DMS79 treated with DMSO at 0.1 percent for 48 hours (cell line): ENCODE results near the gene MAST4.

Experiments
- DNase-seq: peaks from one replicate; lab custom pipeline; 2025; lab: John Stamatoyannopoulos, UW

The MAST4 gene

DNA sequence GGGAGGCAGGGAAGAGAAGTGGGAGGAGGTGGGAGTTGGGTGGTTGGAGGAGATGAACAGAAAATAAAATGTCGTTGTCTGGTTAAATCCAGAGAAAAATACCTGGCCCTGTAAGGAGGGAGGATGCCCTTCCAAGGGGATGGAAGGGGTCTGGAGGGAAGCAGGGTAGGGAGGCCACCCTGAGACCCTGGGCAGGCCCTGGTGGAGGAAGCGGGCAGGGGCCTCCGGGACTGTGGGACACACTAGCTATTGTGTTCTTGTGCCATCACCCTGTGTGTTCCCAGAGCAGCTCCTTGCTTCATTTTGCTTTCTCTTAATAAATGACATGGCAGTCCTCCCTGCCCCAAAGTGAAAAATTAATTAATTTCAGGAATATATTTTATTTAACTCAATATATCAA, 612.2 kb downstream of the MAST4 start:
- no peak for DNase-seq

DNA sequence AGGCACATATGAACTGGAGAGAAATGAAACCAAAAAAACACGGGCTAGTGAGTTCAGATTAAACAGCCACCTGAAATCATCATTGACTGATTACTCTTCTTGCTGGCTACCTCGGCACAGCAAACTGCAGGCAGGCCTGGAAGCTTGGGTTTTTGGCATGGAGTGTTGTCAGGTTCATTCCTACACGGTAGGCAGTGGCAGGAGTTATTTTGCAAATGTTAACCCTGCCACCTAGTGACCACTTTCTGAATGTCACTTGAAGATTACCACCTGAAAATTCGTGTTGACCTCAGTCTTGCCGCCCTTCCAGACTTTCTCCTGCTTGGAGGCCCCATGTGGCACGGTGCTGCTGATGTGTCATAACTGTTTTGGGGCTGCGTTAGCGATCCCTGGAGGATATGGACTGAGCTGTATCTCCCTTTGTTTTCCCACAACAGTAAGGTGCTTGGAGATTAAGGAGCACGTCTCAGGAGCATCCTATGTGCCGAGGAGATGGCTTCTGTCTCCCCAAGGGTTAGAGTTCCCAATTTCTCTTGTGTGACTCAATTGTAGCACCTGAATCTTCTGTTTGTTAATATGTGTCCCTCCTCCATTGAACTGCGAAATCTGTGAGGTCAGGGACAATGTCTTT, 613.1 kb downstream of the MAST4 start:
- DNase-seq, result peak; percentile 67

DNA sequence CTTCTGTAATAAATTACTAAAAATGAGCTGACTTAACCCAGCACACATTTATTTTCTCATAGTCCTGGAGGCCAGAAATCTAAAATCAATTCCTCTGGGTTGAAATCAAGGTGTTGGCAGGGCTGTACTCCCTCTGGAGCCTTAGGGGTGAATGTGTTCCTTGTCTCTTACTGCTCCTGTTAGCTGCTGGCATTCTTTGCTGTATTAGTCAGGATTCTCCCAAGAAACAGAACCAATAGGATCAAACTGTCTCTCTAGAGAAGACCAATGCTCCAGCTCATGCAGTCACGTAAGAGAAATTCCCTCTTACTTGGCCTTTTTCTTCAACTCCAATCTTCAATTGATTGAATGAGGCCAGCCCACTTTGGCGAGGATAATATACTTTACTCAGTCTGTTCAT, 615.7 kb downstream of the MAST4 start:
- DNase-seq, result no peak

- no peak for DNase-seq
Observed at GRCh38 chr5:67214036-67214435, 617.8 kb downstream of the MAST4 start.

DNA sequence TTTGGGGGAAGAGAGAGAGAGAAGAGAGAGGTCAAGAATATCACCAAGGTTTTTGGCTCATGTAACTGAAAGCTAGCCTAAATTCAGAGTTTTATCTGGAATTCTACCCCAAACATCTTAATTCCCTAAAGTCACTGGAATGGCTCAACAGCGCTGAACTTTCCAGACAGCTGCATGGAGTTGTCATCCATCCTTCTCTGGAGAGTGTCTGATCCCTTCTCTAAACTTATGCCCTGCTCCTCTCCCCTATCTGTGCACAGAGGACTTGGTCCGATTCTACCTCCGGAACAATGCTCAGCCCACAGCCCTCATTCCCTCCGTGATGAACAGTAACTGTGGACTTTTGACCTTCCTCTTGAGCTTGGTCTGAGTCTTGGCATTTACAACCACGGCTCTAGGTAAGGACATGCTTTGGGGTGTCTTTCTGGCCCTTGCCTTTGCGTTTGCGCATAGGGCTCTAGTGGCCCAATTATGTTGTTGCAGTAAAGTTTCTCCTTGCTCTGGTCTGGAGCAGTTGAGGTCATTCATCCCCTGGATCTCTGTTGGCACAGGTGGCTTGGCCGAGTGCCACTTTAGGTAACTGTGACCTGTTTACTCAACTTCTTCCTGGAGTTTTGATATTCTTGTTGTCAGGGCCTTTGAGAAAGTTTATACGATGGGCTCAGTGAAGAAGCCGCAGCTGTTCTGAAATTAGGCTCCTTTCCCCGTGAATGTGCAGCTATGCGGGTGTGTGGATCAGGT, 618.7 kb downstream of the MAST4 start:
- DNase-seq, result no peak

DNA sequence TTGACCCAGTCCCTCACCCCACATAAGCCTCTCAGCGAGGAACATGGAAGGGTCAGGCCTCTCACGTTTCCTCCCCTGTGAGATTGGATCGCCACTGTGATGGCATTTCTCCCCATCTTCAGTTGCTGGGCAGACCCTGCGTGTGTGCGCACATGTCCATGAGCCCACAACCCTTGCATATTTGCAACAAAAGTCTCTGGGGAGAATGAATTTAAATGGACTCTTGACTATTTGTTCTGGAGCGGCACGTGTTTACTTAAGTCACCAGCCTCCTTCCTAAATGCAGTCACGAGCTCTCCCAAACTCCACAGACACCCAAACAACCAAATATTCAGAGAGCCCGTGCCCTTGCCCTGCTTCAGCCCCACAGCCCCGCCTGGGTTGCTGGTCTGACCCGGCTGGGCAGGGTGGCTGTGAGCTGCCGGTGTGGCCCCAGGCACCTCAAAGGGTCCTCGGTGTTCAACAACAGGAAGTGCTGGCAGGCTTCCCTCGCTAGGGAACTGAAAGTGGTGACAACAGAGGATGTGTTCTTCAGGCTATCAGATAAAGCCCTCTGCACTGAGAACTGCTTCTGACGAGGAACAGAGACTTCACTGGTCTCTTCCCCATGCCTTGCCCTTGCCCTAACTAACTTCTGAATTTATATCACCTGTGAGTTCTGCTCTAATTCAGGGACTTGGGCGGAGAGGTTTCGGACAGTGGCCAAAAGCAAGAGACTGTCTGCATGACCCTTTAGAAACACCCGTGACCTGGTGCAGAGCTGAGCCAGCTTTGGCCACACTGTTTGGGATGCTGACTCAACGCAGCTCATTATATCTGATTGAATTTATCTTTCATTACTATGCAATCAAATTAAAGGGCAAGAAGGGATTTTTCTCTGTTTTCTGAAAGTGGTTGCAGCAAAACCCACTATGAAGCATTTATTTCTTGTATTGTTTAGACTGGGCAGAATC, 619.6 kb downstream of the MAST4 start:
- DNase-seq, result no peak

GRCh38 chr5:67216564-67216963, 620.4 kb downstream of the MAST4 start:
- no peak for DNase-seq
